GM10266 (cell line): Measurements from ENCODE around the gene MACROD2.

Experiments
- DNase-seq: peaks from one replicate; pipeline ENCODE4 v3.0.0; 2012; ENCODE audit errors: extremely low spot score
- TF ChIP-seq, protein P1 (sequence below): IDR thresholded peaks from 2 replicates; pipeline ENCODE4 v1.5.1; 2012; ENCODE audit warnings: mild to moderate bottlenecking, low read depth; ENCODE audit not compliant: control insufficient read depth, insufficient read depth; ENCODE audit errors: missing control alignments

MACROD2 gene

DNA sequence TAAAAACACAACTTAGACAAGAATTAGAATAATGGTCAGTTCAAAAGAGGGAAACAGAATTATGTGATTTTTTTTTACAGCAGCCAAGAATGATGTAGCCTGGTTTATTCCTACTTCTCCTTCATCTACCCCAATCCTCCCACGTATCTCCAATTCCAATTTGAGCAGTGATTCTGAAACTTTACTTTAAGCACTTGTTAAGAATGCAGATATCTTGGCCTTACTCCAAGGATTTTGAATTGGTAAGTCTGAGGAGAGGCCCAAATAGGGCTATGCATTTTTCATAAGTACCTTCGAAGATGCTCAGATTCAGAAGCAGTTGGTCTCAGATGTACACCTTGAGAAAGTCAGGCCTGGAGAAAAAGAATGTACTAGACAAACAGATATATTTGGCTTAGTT, 575.5 kb downstream of the MACROD2 start:
- TF ChIP-seq, protein P1, sequence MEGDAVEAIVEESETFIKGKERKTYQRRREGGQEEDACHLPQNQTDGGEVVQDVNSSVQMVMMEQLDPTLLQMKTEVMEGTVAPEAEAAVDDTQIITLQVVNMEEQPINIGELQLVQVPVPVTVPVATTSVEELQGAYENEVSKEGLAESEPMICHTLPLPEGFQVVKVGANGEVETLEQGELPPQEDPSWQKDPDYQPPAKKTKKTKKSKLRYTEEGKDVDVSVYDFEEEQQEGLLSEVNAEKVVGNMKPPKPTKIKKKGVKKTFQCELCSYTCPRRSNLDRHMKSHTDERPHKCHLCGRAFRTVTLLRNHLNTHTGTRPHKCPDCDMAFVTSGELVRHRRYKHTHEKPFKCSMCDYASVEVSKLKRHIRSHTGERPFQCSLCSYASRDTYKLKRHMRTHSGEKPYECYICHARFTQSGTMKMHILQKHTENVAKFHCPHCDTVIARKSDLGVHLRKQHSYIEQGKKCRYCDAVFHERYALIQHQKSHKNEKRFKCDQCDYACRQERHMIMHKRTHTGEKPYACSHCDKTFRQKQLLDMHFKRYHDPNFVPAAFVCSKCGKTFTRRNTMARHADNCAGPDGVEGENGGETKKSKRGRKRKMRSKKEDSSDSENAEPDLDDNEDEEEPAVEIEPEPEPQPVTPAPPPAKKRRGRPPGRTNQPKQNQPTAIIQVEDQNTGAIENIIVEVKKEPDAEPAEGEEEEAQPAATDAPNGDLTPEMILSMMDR, result no peak
- DNase-seq, result no peak

DNA sequence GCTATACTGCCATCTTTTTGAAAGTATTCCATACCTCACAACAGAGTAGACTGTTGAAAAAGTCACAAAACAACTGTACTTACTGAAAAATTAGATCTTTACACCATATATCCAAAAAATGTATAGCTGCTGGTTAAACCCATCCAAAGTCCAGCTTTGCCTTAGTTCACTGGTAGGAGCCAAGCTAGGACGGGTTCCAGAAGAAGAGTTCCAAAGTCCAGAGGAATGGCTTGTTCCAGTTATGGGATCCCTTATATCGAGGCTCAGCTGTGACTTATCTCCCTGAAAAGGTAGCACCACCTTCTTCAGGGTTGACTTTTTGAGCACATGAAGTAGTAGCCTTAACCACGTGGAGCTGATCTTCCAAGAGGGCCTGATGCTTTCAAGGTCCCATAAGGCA, 578.4 kb downstream of the MACROD2 start:
- no peak for DNase-seq
- TF ChIP-seq, protein P1, result no peak

DNA sequence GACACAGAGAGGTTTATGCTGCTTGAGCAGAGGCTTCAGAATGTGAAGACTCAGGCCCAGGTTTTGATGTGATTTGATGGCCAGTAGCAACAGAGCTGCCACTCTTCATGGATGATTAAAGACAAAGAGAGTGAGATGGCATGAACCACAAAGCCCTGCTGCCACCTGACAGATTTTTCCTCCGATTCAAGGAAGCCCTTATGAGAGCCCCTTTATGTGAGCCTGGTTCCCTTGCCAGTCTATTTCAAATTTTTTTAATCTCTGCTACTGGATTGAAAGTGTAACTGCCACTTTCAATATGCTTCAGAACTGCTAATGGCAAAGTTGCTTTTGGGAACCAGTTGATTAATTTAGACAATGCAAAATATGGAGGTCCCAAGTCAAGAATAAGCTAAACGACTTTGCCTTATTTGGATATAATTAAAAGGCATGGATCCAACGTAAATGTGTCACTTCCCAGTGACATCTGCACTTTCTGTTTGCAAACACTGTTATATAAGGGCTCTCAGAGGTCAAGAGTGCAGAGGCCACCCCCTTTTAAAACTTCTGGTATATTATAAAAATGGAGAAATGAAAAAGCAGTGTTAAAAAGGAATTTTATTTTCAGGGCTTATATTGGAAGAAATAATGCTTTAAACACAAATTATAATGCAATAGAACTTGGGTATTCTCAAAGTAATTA, 581.0 kb downstream of the MACROD2 start:
- no peak for DNase-seq
- TF ChIP-seq, protein P1, result no peak

DNA sequence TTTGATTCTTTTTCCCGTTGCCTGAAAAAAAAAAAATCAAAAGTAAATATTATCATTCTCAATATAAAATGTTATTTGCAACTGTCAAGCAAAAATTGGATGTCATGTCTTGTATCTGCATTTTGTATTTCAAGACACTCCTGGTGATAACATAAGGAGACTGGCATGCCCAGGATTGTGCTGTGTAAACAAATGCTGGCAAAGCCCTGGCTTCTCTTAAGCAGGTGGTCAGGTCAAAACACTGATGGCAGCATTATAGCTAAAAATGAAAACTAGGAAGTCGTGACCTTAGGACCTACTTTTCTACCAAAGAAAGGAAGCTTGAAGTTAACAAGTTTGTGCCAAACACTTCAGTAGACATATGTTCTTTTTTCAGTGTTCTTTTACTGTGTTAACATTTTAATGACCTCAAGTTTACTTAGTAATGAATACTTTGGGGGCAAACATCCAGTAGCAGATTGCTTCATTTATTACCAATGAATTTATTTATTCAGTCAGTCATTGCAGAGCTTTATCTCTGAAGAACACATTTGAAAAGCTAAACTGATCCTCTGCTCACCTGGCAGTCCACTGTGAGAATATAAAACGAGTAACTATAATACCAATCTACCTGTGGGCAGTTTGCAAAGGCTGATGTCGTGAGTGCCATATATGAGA, 585.2 kb downstream of the MACROD2 start:
- no peak for DNase-seq
- TF ChIP-seq, protein P1, result no peak

DNA sequence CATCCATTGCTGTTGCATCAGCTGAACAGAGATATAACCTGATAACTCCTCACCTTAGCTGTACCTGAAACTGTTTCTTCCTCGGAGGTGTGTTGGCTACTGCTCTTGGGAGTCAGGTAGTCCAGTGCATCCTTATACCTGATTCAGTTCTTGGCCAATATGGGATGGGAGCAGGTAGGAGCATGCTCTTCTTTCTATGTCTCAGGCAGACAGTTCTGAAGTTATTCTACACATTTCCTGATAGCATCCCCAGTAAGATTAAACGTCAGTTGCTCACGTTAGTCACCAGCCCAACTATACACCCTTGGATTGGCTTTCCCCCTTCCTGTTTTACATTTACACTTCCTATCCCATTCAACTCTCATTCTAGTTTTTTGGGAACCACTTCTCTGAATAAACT, 586.4 kb downstream of the MACROD2 start:
- TF ChIP-seq, protein P1, result no peak

DNA sequence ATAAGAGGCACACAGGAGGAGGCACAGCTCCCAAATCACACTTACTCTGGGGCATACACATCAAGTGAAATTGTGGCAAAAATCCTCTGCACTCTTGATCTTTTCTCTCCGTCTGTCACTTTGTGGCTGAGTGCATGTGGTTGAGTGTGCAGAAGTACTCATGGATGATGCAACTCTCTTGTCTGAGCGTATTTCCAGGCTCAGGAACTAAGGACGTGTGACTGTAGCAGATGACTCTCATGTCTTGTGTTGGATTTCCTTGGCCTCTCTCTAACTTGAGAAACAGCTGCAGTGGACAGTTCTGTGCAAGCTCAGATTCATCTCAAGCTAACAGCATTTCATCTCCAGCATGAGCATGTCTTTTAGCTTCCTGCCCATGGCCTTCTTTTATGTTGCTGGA, 587.5 kb downstream of the MACROD2 start:
- no peak for DNase-seq
- TF ChIP-seq, protein P1, result no peak

More for the DNA sequence above, 586.4 kb downstream of the MACROD2 start:
- DNase-seq, result no peak

DNA sequence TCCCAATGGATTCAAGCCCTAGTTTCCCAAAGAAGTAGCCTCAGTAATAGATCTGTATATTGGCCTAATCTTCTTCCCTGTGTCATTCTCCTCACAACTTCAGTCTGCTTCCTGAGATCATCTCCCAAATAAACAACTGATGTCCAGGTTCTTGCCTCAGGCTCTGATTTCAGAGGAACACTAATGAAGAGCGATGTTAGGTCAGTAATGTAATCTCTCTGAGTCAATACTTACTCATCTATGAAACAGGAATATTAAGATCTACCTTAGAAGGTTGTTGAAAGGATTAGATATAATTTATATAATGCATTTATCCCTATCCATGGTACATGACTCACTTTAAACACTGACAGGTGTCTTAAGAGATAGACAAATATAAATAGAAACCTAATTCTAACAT, 588.1 kb downstream of the MACROD2 start:
- TF ChIP-seq, protein P1, result no peak
- no peak for DNase-seq
